Measurements from ENCODE around the gene RXYLT1. TPM values are rescaled to one million over a fixed set of nuclear protein-coding genes. Genes with fewer than 3 reads are reported as not detected.
A peak's percentile ranks its signal among the peaks of the same experiment; 100 is the strongest.

The RXYLT1 gene
- polyA plus RNA-seq, 1 experiment: 18.2 TPM

- TF ChIP-seq, protein P1, sequence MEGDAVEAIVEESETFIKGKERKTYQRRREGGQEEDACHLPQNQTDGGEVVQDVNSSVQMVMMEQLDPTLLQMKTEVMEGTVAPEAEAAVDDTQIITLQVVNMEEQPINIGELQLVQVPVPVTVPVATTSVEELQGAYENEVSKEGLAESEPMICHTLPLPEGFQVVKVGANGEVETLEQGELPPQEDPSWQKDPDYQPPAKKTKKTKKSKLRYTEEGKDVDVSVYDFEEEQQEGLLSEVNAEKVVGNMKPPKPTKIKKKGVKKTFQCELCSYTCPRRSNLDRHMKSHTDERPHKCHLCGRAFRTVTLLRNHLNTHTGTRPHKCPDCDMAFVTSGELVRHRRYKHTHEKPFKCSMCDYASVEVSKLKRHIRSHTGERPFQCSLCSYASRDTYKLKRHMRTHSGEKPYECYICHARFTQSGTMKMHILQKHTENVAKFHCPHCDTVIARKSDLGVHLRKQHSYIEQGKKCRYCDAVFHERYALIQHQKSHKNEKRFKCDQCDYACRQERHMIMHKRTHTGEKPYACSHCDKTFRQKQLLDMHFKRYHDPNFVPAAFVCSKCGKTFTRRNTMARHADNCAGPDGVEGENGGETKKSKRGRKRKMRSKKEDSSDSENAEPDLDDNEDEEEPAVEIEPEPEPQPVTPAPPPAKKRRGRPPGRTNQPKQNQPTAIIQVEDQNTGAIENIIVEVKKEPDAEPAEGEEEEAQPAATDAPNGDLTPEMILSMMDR (IDR thresholded peaks at IDR 0.05; ENCODE audit: low read depth, low read length): no peak
- ChIA-PET CTCF (no interaction called here), POLR2A (no interaction called here)
- Histone ChIP-seq H3K27ac (ENCODE audit: low read depth, low read length) (no peak overlapping the region), H3K9me3 (ENCODE audit: control insufficient read depth, insufficient read depth, low read length) (no peaks in the 10 kb centered on the region), H3K27me3 (ENCODE audit: control insufficient read depth, insufficient read depth, low read length) (no peaks in the 10 kb centered on the region), H3K4me3 (ENCODE audit: low read depth, low read length) (no peak overlapping the region)
- no peak for DNase-seq (ENCODE audit: low read depth, low spot score)
These were observed 10.9 kb downstream of the RXYLT1 start for GRCh38 chr12:63790608-63790945.

GRCh38 chr12:63792338-63792737 is 12.6 kb downstream of the RXYLT1 start:
- ChIA-PET POLR2A (no interaction called here), CTCF (interaction anchor here (1.3 to 3.6 kb wide), 2 partner anchors 10 to 1004 kb away, joined by 3 to 16 read pairs; no protein-coding TSS in a partner anchor)
- DNase-seq (ENCODE audit: low read depth, low spot score): no peak

DNA sequence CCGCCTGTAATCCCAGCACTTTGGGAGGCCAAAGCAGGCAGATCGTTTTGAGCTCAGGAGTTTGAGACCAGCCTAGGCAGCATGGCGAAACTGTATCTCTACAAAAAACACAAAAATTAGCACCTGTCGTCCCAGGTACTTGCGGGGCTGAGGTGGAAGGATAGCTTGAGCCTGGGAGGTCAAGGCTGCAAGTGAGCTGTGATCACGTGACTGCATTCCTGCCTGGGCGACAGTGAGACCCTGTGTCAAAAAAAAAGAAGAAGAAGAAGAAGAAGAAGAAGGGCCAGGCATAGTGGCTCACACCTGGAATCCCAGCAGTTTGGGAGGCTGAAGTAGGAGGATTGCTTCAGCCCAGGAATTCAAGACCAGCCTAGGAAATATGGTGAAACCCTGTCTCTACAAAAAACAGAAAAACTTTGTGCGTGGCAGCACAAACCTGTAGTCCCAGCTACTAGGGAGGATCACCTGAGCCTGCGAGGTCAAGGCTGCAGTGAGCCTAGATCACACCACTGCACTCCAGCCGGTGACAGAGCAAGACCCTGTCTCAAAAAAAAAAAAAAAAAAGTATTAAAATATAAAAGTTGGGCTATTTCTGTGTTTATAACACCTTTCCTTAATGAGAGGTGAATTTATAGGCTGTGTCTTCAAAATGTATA is 15.5 kb downstream of the RXYLT1 start:
- H3K27me3 ChIP-seq (ENCODE audit: control insufficient read depth, insufficient read depth, low read length): no peaks in the 10 kb centered on the region
- no peak overlapping the region for H3K4me3 ChIP-seq (ENCODE audit: low read depth, low read length)
- TF ChIP-seq, protein P1 (IDR thresholded peaks at IDR 0.05; ENCODE audit: low read depth, low read length): no peak
- POLR2A ChIA-PET: no interaction called here
- H3K9me3 ChIP-seq (ENCODE audit: control insufficient read depth, insufficient read depth, low read length): no peaks in the 10 kb centered on the region
- H3K27ac ChIP-seq (ENCODE audit: low read depth, low read length): no peak overlapping the region
- CTCF ChIA-PET: no interaction called here
- DNase-seq (ENCODE audit: low read depth, low spot score): no peak

More at GRCh38 chr12:63792338-63792737, 12.6 kb downstream of the RXYLT1 start:
- Histone ChIP-seq H3K27me3 (ENCODE audit: control insufficient read depth, insufficient read depth, low read length) (no peaks in the 10 kb centered on the region), H3K9me3 (ENCODE audit: control insufficient read depth, insufficient read depth, low read length) (no peaks in the 10 kb centered on the region), H3K4me3 (ENCODE audit: low read depth, low read length) (no peak overlapping the region), H3K27ac (ENCODE audit: low read depth, low read length) (no peak overlapping the region)
- TF ChIP-seq, protein P1 (IDR thresholded peaks at IDR 0.05; ENCODE audit: low read depth, low read length): no peak

GRCh38 chr12:63795944-63796343 is 16.2 kb downstream of the RXYLT1 start:
- TF ChIP-seq, protein P1 (IDR thresholded peaks at IDR 0.05; ENCODE audit: low read depth, low read length): no peak
- Histone ChIP-seq H3K27ac (ENCODE audit: low read depth, low read length) (no peak overlapping the region), H3K27me3 (ENCODE audit: control insufficient read depth, insufficient read depth, low read length) (no peaks in the 10 kb centered on the region), H3K4me3 (ENCODE audit: low read depth, low read length) (no peak overlapping the region), H3K9me3 (ENCODE audit: control insufficient read depth, insufficient read depth, low read length) (no peaks in the 10 kb centered on the region)
- no peak for DNase-seq (ENCODE audit: low read depth, low spot score)
- CTCF ChIA-PET: no interaction called here
- POLR2A ChIA-PET: no interaction called here

GRCh38 chr12:63802012-63802608 is 22.4 kb downstream of the RXYLT1 start:
- ChIA-PET CTCF (interaction anchor here (0.5 to 6.2 kb wide), 28 partner anchors 9 to 698 kb away, joined by 3 to 130 read pairs (median 5); partner anchors contain the start of genes AVPR1A and DPY19L2), POLR2A (interaction anchor here (0.7 kb wide), 1 partner anchor 329 kb away, joined by 5 read pairs; no protein-coding TSS in a partner anchor)
- no peak for DNase-seq (ENCODE audit: low read depth, low spot score)
- H3K9me3 ChIP-seq (ENCODE audit: control insufficient read depth, insufficient read depth, low read length): no peaks in the 10 kb centered on the region
- no peak overlapping the region for H3K27ac ChIP-seq (ENCODE audit: low read depth, low read length)
- H3K27me3 ChIP-seq (ENCODE audit: control insufficient read depth, insufficient read depth, low read length): no peaks in the 10 kb centered on the region
- TF ChIP-seq, protein P1 (IDR thresholded peaks at IDR 0.05; ENCODE audit: low read depth, low read length): peak; percentile 71
- no peak overlapping the region for H3K4me3 ChIP-seq (ENCODE audit: low read depth, low read length)
